GM21515 (cell line): ENCODE data around the gene KIF5A.
A peak's percentile ranks its signal among the peaks of the same experiment; 100 is the strongest.

Experiments
- ATAC-seq: cut with Tn5 transposase; IDR thresholded peaks from one replicate; pipeline ENCODE4 v1.9.1; 2021; ENCODE audit not compliant: unreplicated experiment

Gene KIF5A

GRCh38 chr12:57518920-57519795 lies 30.7 kb upstream of the KIF5A start:
- ATAC-seq: no peak

GRCh38 chr12:57519796-57520052 lies 30.1 kb upstream of the KIF5A start:
- ATAC-seq: peak; percentile 0

- peak; percentile 64 for ATAC-seq
Measured at GRCh38 chr12:57520053-57520818, 29.6 kb upstream of the KIF5A start, which contains the start of gene DDIT3. DDIT3 (minus strand) TSS chr12:57520514; CDS start chr12:57517406, 3,108 bp downstream.

- ATAC-seq: no peak
Measured at GRCh38 chr12:57521525-57522010, 28.3 kb upstream of the KIF5A start.

GRCh38 chr12:57522011-57522886 lies 27.6 kb upstream of the KIF5A start, which contains the start of gene MBD6:
MBD6 (plus strand) TSS chr12:57522824; CDS start chr12:57524304, 1,480 bp downstream.
- peak; percentile 37 for ATAC-seq

- ATAC-seq: no peak
Measured at GRCh38 chr12:57522887-57523705, 26.7 kb upstream of the KIF5A start.

- ATAC-seq: no peak
Measured at GRCh38 chr12:57523706-57524614, 25.9 kb upstream of the KIF5A start.

GRCh38 chr12:57524814-57525614 lies 24.8 kb upstream of the KIF5A start:
- ATAC-seq: no peak

GRCh38 chr12:57525615-57526383 lies 24.0 kb upstream of the KIF5A start:
- no peak for ATAC-seq

- ATAC-seq: no peak
Measured at GRCh38 chr12:57526477-57527126, 23.2 kb upstream of the KIF5A start.

GRCh38 chr12:57527184-57527583 lies 22.7 kb upstream of the KIF5A start:
- no peak for ATAC-seq

- no peak for ATAC-seq
Measured at GRCh38 chr12:57528176-57528575, 21.7 kb upstream of the KIF5A start.

- no peak for ATAC-seq
Measured at GRCh38 chr12:57528831-57529555, 20.9 kb upstream of the KIF5A start.

- no peak for ATAC-seq
Measured at GRCh38 chr12:57529831-57530230, 20.0 kb upstream of the KIF5A start.

- no peak for ATAC-seq
Measured at GRCh38 chr12:57530396-57531142, 19.3 kb upstream of the KIF5A start.

GRCh38 chr12:57531836-57532235 lies 18.0 kb upstream of the KIF5A start:
- ATAC-seq: no peak
